ENCODE results near the gene LENG1. TPM values are rescaled to one million over a fixed set of nuclear protein-coding genes. Genes with fewer than 3 reads are reported as not detected.

Gene LENG1
- total and polyA plus RNA-seq, 7 donors = 7.8 to 11.5 (median 8.6) TPM

DNA sequence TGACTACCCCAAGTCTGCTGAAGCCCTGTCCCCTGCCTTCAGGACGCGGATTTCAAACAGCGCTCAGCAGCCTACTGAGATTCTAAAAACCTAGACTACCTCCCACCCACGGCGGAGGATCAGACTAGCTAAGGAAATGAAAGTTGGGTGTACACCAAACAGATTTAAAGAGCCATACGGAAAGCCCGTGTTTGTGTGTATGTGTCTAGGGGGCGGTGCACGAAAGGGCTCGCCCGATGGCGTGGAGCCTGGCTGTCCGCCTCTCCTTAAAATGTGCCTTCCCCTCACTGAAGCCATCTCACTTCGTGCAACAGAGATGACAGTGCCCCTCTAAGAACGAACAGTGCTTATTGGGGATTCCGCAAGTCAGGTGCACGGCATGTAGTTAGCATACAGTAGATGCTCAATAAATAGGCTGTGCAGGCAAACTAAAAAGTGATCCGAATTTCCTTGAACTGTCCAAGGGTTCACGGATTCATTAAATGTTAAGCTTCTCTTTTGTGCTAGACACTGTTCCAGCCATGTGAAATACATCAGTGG is 639 bp downstream of the LENG1 start:
- H3K4me3 ChIP-seq = peak overlapping the region; percentile 69 to 83 (median 72)
- 9 to 10% methylated on average over 19 of the region's 19 CpGs for WGBS, 2 donors
- no peaks in the 10 kb centered on the region for H3K9me3 ChIP-seq
- peaks cover 0 to 48% (median 44%) of the 10 kb centered on the region in 4 donors for H3K4me1 ChIP-seq
- intact Hi-C loops (cut with DNase I) = loop anchor here (2.0 kb wide), 1 partner anchor 20 kb away; no protein-coding TSS in a partner anchor
- H3K27me3 ChIP-seq = no peaks in the 10 kb centered on the region
- DNase-seq = no peak
- no peak for TF ChIP-seq POLR2A (IDR thresholded peaks at IDR 0.05)
- TF ChIP-seq POLR2AphosphoS5 (IDR thresholded peaks at IDR 0.05) = no peak
- no peak for TF ChIP-seq EP300 (IDR thresholded peaks at IDR 0.05)
- TF ChIP-seq, protein P1, sequence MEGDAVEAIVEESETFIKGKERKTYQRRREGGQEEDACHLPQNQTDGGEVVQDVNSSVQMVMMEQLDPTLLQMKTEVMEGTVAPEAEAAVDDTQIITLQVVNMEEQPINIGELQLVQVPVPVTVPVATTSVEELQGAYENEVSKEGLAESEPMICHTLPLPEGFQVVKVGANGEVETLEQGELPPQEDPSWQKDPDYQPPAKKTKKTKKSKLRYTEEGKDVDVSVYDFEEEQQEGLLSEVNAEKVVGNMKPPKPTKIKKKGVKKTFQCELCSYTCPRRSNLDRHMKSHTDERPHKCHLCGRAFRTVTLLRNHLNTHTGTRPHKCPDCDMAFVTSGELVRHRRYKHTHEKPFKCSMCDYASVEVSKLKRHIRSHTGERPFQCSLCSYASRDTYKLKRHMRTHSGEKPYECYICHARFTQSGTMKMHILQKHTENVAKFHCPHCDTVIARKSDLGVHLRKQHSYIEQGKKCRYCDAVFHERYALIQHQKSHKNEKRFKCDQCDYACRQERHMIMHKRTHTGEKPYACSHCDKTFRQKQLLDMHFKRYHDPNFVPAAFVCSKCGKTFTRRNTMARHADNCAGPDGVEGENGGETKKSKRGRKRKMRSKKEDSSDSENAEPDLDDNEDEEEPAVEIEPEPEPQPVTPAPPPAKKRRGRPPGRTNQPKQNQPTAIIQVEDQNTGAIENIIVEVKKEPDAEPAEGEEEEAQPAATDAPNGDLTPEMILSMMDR (IDR thresholded peaks at IDR 0.05) = no peak
- peaks cover 28 to 44% (median 36%) of the 10 kb centered on the region in 4 donors for H3K36me3 ChIP-seq
- H3K27ac ChIP-seq = peak overlapping the region; percentile 96 to 98 (median 96)

- Histone ChIP-seq H3K4me1 (peaks cover 0 to 36% (median 31%) of the 10 kb centered on the region in 4 donors), H3K27ac (no peak overlapping the region), H3K9me3 (no peaks in the 10 kb centered on the region), H3K36me3 (peaks cover 47 to 63% (median 54%) of the 10 kb centered on the region in 4 donors), H3K27me3 (no peaks in the 10 kb centered on the region), H3K4me3 (no peak overlapping the region)
- no peak for TF ChIP-seq POLR2A (IDR thresholded peaks at IDR 0.05)
- TF ChIP-seq, protein P1 (IDR thresholded peaks at IDR 0.05) = no peak
- no peak for TF ChIP-seq POLR2AphosphoS5 (IDR thresholded peaks at IDR 0.05)
- no peak for TF ChIP-seq EP300 (IDR thresholded peaks at IDR 0.05)
- intact Hi-C loops (cut with DNase I) = no loop called here
- DNase-seq = no peak
- 88 to 96% methylated on average over 3 of the region's 3 CpGs for WGBS, 2 donors
Measured at GRCh38 chr19:54156953-54157352, 2.6 kb downstream of the LENG1 start.

DNA sequence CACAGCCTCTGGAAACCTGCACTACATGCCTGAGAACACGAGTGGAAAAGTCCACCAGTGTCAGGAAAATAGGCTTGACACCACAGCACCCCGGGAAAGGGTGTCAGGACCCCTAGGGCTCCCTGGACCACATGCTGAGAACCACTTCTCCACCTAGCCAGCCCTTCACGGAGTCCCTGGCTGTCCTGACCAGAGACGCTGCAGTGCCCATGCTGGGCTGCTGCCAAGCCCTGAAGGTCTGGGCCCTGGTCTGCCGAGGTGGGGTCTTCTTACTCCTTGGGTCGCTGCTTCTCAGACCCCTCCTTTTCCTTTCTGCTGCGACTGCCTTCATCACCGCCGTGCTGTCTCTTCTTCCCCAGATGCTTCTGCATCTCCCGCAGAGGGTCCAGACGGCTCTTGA is 3.0 kb downstream of the LENG1 start:
- Histone ChIP-seq H3K4me3 (no peak overlapping the region), H3K9me3 (no peaks in the 10 kb centered on the region), H3K27me3 (no peaks in the 10 kb centered on the region), H3K4me1 (peaks cover 0 to 31% (median 27%) of the 10 kb centered on the region in 4 donors), H3K27ac (no peak overlapping the region), H3K36me3 (peaks cover 47 to 68% (median 57%) of the 10 kb centered on the region in 4 donors)
- no peak for TF ChIP-seq EP300 (IDR thresholded peaks at IDR 0.05)
- TF ChIP-seq, protein P1 (IDR thresholded peaks at IDR 0.05) = no peak
- TF ChIP-seq POLR2AphosphoS5 (IDR thresholded peaks at IDR 0.05) = peak in 1 of 4 donors; percentile 7
- TF ChIP-seq POLR2A (IDR thresholded peaks at IDR 0.05) = no peak
- intact Hi-C loops (cut with DNase I) = no loop called here
- DNase-seq = no peak
- WGBS, 2 donors = 86 to 89% methylated on average over 11 of the region's 11 CpGs

GRCh38 chr19:54155694-54156093 is 3.8 kb downstream of the LENG1 start:
- TF ChIP-seq, protein P1 (IDR thresholded peaks at IDR 0.05) = no peak
- H3K27ac ChIP-seq = peak overlapping the region in 1 of 4 donors; percentile 17
- H3K36me3 ChIP-seq = peaks cover 47 to 76% (median 60%) of the 10 kb centered on the region in 4 donors
- H3K4me1 ChIP-seq = peaks cover 0 to 23% (median 19%) of the 10 kb centered on the region in 4 donors
- intact Hi-C loops (cut with DNase I) = no loop called here
- 81 to 84% methylated on average over 19 of the region's 19 CpGs for WGBS, 2 donors
- H3K4me3 ChIP-seq = no peak overlapping the region
- DNase-seq = no peak
- H3K27me3 ChIP-seq = no peaks in the 10 kb centered on the region
- no peaks in the 10 kb centered on the region for H3K9me3 ChIP-seq
